CD4-positive, alpha-beta T cell (primary cell): Measurements from ENCODE around the gene RAPGEF2. TPM values are rescaled to one million over a fixed set of nuclear protein-coding genes. Genes with fewer than 3 reads are reported as not detected.

Source experiments
- ATAC-seq: fragments of 200-7000 bp; cut with Tn5 transposase; one replicate; pipeline ENCODE4 v1.10.0; 2022; ENCODE audit warnings: mild to moderate bottlenecking; ENCODE audit not compliant: poor library complexity
- CTCF ChIA-PET: fragments of 350-600 bp; sonication (Branson Sonifier 250); formaldehyde crosslinking; loops from one replicate; lab custom pipeline; 2021; ENCODE audit warnings: antibody characterized with exemption, inconsistent platforms; lab: Charles Lee
- POLR2A ChIA-PET: fragments of 350-600 bp; sonication (Branson Sonifier 250); formaldehyde crosslinking; loops from one replicate; lab custom pipeline; 2021; ENCODE audit warnings: antibody characterized with exemption, inconsistent platforms; lab: Charles Lee
- DNase-seq, 14 experiments: peaks; one replicate each; pipeline ENCODE4 v3.0.0-alpha.2; 2013 to 2020; ENCODE audit warnings: mixed read lengths in 2 of 14
- H3K27ac ChIP-seq, 2 donors: one replicate each; pipeline versions ENCODE4 v1.5.1 to v1.7.0; 2013; ENCODE audit warnings: low read length in 2 of 2, low read depth in 1 of 2, mild to moderate bottlenecking in 1 of 2
- H3K27me3 ChIP-seq, 2 experiments: 1 replicate in 1 of 2; 2 replicates in 1 of 2; pipeline versions ENCODE4 v1.6.1 to v1.7.0; 2013; ENCODE audit warnings: low read length in 2 of 2, control low read depth in 1 of 2, mild to moderate bottlenecking in 1 of 2, moderate library complexity in 1 of 2; ENCODE audit not compliant: insufficient read depth in 2 of 2, control insufficient read depth in 1 of 2
- H3K36me3 ChIP-seq: one replicate; pipeline ENCODE4 v1.6.1; 2013; ENCODE audit warnings: low read length, control low read depth; ENCODE audit not compliant: insufficient read depth
- H3K4me1 ChIP-seq: one replicate; pipeline ENCODE4 v1.6.1; 2013; ENCODE audit warnings: low read length, control low read depth; ENCODE audit not compliant: insufficient read depth
- H3K4me3 ChIP-seq: one replicate; pipeline ENCODE4 v1.5.1; 2013; ENCODE audit warnings: mild to moderate bottlenecking, low read length, moderate library complexity
- H3K9me3 ChIP-seq, 2 experiments: 1 replicate in 1 of 2; 2 replicates in 1 of 2; pipeline versions ENCODE4 v1.6.1 to v1.7.0; 2013; ENCODE audit warnings: low read length in 2 of 2, mild to moderate bottlenecking in 2 of 2, control low read depth in 1 of 2, moderate library complexity in 1 of 2; ENCODE audit not compliant: control insufficient read depth in 1 of 2, insufficient read depth in 1 of 2
- H3K27ac Mint-ChIP-seq: one replicate; pipeline ENCODE4 v1.8.0; 2020; ENCODE audit warnings: mixed read lengths
- H3K27me3 Mint-ChIP-seq: one replicate; pipeline ENCODE4 v1.8.0; 2021; ENCODE audit warnings: mixed read lengths
- H3K36me3 Mint-ChIP-seq: one replicate; pipeline ENCODE4 v1.8.0; 2021; ENCODE audit warnings: low read depth, mixed read lengths
- H3K4me1 Mint-ChIP-seq: one replicate; pipeline ENCODE4 v1.8.0; 2021; ENCODE audit warnings: low read depth, mixed read lengths
- H3K4me3 Mint-ChIP-seq: one replicate; pipeline ENCODE4 v1.8.0; 2020; ENCODE audit warnings: mild to moderate bottlenecking, mixed read lengths
- H3K9me3 Mint-ChIP-seq: one replicate; pipeline ENCODE4 v1.8.0; 2020; ENCODE audit warnings: mixed read lengths
- intact Hi-C, 2 experiments: fragments of 100-400 bp; cut with DNase I in 1 of 2; cut with micrococcal nuclease in 1 of 2; formaldehyde crosslinking; loops; one replicate each; pipeline versions ENCODE4 v1.15.1 to v1.9.0; 2023 to 2025; cut with DNase I, micrococcal nuclease
- total RNA-seq, 174 experiments: library from RNA in 2 of 174; stranded (reverse) in 2 of 174; gene quantifications; one replicate each; pipeline ENCODE4 v1.2.3 and lab custom pipeline; 2021 to 2026
- TF ChIP-seq, protein P1 (sequence below): fragments of 200-600 bp; IDR thresholded peaks from one replicate; pipeline ENCODE4 v1.8.0; 2022; ENCODE audit warnings: antibody characterized with exemption, mild to moderate bottlenecking

The RAPGEF2 gene
- total RNA-seq, 2 experiments from 2014 or later = 25.6 to 26.4 TPM

DNA sequence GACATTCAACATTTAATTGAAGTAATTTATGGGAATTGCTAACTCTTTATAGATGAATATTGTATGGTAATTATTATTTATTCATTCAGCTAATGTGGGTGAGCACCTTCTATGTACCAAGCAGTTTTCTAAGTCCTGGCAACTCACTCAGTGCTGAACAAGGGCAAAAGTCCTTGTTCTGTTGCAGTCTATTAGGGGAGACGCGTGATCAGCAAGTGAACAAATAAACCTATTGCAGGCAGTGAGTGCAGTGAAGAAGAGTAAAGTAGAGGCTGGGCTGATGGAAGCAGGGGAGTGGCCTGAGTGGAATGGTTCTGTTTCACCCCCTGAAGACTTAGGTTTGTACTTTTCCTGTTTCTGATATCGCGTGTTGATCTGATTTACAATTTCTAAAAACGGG, 214.3 kb downstream of the RAPGEF2 start:
- H3K27ac Mint-ChIP-seq = no peak overlapping the region
- no peaks in the 10 kb centered on the region for H3K27me3 ChIP-seq
- H3K36me3 ChIP-seq = peaks cover 5% of the 10 kb centered on the region
- no peak for DNase-seq
- H3K27me3 Mint-ChIP-seq = no peaks in the 10 kb centered on the region
- ATAC-seq = no peak
- H3K9me3 Mint-ChIP-seq = no peaks in the 10 kb centered on the region
- H3K4me1 ChIP-seq = no peaks in the 10 kb centered on the region
- no peak overlapping the region for H3K4me3 Mint-ChIP-seq
- CTCF ChIA-PET = no interaction called here
- no peaks in the 10 kb centered on the region for H3K4me1 Mint-ChIP-seq
- intact Hi-C loops = no loop called here
- no peak overlapping the region for H3K27ac ChIP-seq
- H3K4me3 ChIP-seq = no peak overlapping the region
- H3K9me3 ChIP-seq = no peaks in the 10 kb centered on the region
- POLR2A ChIA-PET = no interaction called here
- H3K36me3 Mint-ChIP-seq = peaks cover 42% of the 10 kb centered on the region
- TF ChIP-seq, protein P1, sequence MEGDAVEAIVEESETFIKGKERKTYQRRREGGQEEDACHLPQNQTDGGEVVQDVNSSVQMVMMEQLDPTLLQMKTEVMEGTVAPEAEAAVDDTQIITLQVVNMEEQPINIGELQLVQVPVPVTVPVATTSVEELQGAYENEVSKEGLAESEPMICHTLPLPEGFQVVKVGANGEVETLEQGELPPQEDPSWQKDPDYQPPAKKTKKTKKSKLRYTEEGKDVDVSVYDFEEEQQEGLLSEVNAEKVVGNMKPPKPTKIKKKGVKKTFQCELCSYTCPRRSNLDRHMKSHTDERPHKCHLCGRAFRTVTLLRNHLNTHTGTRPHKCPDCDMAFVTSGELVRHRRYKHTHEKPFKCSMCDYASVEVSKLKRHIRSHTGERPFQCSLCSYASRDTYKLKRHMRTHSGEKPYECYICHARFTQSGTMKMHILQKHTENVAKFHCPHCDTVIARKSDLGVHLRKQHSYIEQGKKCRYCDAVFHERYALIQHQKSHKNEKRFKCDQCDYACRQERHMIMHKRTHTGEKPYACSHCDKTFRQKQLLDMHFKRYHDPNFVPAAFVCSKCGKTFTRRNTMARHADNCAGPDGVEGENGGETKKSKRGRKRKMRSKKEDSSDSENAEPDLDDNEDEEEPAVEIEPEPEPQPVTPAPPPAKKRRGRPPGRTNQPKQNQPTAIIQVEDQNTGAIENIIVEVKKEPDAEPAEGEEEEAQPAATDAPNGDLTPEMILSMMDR = no peak

DNA sequence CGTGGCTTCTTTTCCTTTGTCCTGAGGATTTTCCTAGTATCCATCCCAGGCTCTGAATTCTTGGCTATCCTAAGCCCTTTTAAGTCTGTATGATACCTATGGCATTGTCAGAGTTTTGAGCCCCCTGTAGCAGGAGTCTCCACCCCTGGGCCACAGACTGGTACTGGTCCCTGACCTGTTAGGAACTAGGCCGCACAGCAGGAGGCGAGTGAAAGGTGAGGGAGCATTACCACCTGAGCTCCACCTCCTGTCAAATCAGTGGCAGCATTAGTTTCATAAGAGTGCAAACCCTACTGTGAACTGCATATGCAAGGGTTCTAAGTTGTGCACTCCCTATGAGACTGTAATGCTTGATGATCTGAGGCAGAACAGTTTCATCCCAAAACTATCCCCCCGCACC, 216.1 kb downstream of the RAPGEF2 start:
- intact Hi-C loops = no loop called here
- H3K9me3 Mint-ChIP-seq = peaks cover 3% of the 10 kb centered on the region
- CTCF ChIA-PET = no interaction called here
- H3K4me3 ChIP-seq = no peak overlapping the region
- no peaks in the 10 kb centered on the region for H3K4me1 Mint-ChIP-seq
- H3K27me3 ChIP-seq = no peaks in the 10 kb centered on the region
- no peak overlapping the region for H3K27ac Mint-ChIP-seq
- H3K27me3 Mint-ChIP-seq = no peaks in the 10 kb centered on the region
- no peak overlapping the region for H3K4me3 Mint-ChIP-seq
- DNase-seq (peak in 1 of 14 experiments; percentile 0), ATAC-seq (no peak)
- H3K36me3 Mint-ChIP-seq = peaks cover 50% of the 10 kb centered on the region
- TF ChIP-seq, protein P1 = no peak
- no peak overlapping the region for H3K27ac ChIP-seq
- no peaks in the 10 kb centered on the region for H3K4me1 ChIP-seq
- POLR2A ChIA-PET = no interaction called here
- H3K9me3 ChIP-seq = no peaks in the 10 kb centered on the region
- peaks cover 12% of the 10 kb centered on the region for H3K36me3 ChIP-seq

DNA sequence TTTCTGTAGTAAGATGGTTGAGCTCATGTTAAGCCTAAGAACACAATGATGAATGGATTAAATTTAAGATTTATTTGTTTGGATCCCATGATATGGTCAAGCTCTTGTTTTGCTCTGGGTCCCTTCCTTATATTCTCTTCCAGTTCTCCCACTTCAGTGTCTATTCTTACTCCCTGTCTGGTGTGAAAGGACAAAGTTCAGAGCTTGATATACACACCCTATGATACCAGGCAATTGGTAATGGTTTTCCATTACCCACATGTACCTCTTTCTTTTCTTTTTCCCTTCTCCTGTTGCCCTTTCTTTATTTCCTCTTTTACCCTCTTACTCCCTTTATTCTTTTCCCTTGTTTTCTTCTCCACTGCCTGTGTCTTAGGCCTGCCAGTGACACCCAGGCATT, 223.6 kb downstream of the RAPGEF2 start:
- Mint-ChIP-seq H3K27me3 (no peaks in the 10 kb centered on the region), H3K4me3 (no peak overlapping the region), H3K9me3 (peaks cover 3% of the 10 kb centered on the region), H3K36me3 (peaks cover 39% of the 10 kb centered on the region), H3K27ac (no peak overlapping the region), H3K4me1 (no peaks in the 10 kb centered on the region)
- TF ChIP-seq, protein P1 = no peak
- DNase-seq (no peak), ATAC-seq (no peak)
- Histone ChIP-seq H3K4me3 (no peak overlapping the region), H3K36me3 (peaks cover 14% of the 10 kb centered on the region), H3K4me1 (no peaks in the 10 kb centered on the region), H3K27me3 (no peaks in the 10 kb centered on the region), H3K9me3 (no peaks in the 10 kb centered on the region), H3K27ac (no peak overlapping the region)
- ChIA-PET POLR2A (no interaction called here), CTCF (no interaction called here)
- intact Hi-C loops = no loop called here
